ENCODE results near the gene SNU13.
"Not testable (repeated sequence)": the region's sequence is repeated elsewhere in the genome, so short reads cannot be mapped to it uniquely, and the experiment has no call there.

SNU13 gene

DNA sequence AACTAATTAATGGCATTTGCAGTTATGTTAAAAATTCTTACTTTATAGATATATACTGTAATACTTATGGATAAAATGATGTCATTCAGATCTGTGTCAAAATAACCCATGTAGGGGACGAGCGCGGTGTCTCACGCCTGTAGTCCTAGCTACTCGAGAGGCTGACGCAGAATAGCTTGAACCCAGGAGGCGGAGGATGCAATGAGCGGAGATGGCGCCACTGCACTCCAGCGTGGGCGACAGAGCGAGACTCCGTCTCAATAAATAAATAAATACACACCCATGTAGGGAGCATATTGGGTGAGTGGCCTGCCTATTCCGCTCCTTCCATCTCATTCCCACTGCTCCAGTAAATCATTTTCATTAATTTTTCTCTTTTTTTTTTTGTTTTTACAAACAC is 7.1 kb downstream of the SNU13 start:
- DNase-seq (ENCODE audit: low spot score): no peak

DNA sequence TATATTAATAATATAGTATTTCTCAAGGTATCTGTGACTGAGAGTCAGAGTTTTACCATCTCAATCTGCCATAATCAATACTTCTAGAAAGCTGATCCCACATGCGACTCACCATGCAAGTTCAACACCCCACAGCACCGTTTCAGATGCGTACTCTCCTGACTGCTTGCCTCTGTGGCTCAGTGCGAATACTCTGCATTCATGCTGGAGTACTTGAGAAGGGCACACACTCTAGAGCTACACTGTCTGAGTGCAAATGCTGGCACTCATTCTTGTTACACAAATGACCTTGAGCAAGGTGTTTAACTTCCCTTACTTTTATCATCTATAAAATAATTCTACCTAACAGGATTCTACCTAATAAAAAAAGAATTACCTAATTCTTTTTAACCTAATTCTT is 12.5 kb downstream of the SNU13 start:
- DNase-seq (ENCODE audit: low spot score): no peak

DNA sequence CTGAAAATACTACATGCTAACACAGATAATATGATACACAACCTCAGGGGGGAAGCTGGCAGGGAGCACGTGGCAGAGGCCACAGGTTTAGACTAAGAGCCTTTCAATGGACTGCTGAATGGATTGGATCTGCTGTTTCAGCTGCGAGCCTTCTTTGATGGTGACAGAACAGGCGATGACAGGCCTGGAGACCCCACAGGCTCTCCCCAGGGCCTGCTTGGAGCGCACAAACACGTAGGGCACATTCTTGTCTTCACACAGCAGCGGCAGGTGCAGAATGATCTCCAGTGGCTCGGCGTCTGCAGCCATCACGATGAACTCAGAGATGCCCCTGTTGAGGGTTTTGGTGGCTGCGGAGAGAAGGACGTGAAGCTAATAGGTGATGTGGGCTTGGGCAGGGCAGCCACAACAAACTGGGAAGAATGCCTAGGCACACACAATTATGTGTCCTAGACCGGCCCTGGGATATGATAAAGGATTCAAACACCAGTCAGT is 13.8 kb downstream of the SNU13 start:
- DNase-seq (ENCODE audit: low spot score): no peak

DNA sequence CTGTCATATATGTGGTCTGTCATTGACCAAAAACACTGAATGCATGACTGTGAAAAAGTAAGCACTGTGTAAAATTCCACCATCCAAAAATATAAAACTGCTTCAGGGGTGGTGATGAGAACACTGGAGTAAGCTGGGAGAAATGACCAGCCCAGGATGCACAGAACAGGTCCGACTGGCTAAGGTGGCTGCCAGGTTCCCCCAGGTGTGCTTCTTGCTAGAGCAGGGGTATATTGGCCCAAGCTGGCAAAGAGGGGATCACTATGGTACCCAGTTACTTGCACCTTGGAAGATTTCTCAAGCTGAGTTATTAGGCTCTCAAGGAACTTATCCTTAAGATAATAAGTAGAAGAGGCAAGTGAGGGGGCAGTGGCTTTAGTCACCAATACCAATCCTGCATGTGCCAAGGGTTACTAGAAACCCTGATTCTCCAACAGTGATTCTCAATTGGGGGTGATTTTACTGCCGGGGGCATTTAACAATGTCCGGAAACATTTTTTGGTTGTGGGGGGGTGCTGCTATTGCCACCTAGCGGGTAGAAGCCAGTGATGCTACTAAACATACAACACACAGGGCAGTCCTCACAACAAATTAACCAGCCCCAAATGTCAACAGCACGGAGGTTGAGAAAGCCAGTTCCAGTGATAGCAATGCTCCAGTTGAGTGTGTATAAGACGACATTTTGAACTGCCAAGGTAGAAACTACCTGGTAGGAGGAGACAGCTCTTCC is 15.7 kb downstream of the SNU13 start:
- DNase-seq (ENCODE audit: low spot score): no peak

DNA sequence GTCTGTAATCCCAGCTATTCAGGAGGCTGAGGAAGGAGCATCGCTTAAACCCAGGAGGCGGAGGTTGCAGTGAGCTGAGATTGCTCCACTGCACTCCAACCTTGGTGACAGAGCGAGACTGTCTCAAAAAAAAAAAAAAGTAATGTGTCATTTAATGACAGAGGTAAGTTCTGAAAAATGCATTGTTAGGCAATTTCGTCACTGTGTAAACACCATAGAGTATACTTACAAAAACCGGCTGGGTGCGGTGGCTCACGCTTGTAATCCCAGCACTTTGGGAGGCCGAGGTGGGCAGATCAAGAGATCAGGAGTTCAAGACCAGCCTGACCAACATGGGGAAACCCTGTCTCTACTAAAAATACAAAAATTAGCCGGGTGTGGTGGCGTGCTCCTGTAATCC is 16.6 kb downstream of the SNU13 start:
- DNase-seq (ENCODE audit: low spot score): not testable (repeated sequence)

DNA sequence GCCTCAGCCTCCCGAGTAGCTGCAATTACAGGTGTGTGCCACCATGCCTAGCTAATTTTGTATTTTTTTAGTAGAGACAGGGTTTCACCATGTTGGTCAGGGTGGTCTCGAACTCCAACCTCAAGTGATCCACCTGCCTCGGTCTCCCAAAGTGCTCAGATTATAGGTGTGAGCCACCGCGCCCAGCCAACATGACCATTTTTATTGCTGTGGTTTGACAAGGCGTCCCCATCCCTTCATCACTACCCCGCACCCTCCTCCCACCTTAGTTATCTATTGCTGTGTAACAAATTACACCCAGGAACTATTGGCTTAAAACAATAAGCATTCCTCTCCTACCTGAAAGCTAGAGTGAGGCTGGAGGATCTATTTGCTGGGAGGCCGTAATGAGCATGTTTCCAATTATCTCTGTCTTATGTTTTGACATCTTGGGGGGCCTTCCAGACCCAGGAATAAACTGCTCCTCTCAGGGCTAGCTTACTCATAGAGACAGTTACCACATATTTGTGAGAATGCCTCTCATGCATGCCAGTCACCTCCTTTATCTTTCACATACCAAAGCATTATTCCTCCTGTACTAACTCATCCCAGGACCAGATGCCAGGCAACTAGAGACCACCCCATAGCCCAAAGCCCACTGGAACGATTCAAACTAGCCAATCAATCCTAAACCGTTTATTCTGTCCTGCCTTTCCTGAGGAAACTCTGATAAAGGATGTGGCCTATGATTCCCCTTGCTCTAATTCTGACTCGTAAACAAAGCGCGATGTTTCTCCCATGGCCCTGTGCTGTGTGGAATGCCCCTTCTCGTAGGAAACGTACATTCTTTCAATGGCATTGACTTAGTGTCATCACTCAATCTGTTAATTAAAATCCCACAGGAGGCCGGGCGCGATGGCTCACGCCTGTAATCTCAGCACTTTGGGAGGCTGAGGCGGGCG is 19.4 kb downstream of the SNU13 start:
- DNase-seq (ENCODE audit: low spot score): no peak

DNA sequence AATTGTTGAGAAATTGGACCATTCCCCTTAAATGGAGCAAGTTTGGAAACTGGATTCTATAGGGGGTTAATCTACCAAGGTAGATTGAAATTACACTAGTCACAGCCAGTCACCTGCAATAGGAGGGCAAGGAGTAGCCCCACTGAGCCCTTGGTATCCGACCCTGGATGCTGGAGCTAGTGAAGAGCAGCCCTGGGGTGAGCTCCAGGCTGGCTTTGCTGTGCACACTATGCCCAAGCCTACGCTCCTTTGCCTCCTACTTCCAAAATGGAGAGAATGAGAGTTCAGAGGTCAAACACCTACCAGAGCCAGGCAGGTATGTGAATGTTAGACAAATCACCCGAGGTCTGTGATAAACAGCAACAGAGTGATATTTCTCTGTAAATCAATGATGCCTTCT is 23.7 kb downstream of the SNU13 start:
- DNase-seq (ENCODE audit: low spot score): no peak

DNA sequence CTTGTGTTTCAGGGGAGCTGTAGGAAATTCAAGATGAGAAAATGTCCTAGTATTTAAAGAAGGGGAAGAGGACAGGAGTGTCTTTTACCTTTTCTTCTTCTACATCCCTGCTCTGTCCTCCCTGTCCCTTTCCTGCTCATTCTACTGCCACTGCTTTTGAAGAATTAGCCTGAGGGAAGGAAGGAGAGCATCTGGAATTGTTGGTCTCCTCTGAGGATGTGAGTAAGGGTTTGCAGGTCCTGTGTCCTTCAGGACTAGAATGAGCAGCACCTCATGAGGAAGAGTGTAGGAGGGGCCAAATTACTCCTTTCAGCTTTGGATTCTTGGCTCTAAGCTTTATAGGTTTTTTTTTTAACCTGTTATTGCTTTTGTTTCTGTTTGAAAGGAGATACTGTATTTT is 24.2 kb downstream of the SNU13 start:
- no peak for DNase-seq (ENCODE audit: low spot score)

DNA sequence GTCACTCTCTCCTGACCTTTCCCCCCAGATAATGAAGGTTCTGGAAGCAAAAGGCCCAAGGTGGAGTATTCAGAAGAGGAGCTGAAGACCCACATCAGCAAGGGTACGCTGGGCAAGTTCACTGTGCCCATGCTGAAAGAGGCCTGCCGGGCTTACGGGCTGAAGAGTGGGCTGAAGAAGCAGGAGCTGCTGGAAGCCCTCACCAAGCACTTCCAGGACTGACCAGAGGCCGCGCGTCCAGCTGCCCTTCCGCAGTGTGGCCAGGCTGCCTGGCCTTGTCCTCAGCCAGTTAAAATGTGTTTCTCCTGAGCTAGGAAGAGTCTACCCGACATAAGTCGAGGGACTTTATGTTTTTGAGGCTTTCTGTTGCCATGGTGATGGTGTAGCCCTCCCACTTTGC is 25.1 kb downstream of the SNU13 start:
- DNase-seq (ENCODE audit: low spot score): not testable (repeated sequence)

DNA sequence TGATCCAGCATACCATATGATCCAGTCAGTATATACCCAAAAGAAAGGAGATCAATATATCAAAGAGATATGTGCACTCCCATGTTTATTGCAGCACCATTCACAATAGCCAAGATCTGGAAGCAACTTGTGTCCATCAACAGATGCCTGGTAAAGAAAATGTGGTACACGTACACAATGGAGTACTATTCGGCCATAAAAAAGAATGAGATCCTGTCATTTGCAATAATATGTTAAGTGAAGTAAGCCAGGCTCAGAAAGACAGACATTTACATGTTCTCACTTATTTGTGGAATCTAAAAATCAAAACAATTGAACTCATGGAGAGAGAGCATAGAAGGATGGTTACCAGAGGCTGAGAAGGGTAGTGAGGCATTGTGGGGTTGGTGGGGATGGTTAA is 27.0 kb downstream of the SNU13 start:
- DNase-seq (ENCODE audit: low spot score): no peak

DNA sequence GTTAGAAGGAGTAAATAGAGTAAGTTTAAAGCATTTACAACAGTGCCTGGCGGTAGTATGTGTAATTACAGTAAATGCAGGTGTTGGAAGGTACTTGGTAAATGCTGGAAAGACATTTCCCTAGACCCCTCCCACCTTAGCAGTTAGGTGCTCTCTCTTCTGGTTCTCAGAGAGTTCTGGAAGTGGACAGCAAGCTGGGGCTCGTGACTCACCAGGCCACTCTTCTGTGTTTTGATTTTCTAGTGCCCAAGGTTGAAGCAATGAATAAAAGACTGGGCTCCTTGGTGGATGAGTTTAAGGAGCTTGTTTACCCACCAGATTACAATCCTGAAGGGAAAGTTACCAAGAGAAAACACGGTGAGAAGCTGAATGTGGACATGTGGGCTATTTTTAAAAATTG is 27.6 kb downstream of the SNU13 start:
- DNase-seq (ENCODE audit: low spot score): no peak

DNA sequence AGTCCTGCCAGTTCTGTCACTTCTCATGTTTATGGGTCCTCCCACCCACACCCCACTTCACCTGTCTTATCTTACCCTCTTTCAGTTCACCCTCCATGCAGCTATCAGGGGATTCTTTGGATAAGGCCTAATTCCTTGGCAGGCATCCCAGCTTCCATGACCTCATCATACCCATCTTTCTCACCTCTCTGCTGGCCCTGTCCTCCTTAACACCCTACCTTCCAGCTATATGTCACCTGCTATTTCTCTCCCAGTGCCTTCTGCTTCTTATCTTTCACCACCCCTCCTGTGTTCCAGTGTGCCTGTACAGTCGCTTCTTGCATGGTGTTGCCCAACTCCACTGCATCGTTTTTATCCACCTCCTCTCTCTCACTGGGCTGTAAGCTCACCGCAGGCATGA is 28.3 kb downstream of the SNU13 start:
- no peak for DNase-seq (ENCODE audit: low spot score)

DNA sequence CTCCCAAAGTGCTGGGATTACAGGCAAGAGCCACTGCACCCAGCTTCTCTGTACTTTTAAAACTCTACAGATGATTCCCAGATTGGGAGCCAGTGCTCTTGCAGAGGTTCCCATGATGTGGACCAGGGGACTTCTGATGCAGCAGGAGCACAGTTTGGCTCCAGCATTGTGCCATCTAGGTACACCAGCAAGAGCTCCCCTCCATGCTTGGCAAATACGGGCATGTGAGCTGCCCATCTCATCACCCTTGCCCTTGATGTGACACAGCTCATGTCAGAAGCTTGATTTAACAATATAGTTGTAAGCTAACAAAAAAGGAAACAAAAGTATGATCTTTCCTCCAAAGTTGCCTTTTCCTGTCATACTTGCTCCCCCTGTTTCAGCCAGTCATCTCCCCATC is 28.7 kb downstream of the SNU13 start:
- DNase-seq (ENCODE audit: low spot score): no peak

DNA sequence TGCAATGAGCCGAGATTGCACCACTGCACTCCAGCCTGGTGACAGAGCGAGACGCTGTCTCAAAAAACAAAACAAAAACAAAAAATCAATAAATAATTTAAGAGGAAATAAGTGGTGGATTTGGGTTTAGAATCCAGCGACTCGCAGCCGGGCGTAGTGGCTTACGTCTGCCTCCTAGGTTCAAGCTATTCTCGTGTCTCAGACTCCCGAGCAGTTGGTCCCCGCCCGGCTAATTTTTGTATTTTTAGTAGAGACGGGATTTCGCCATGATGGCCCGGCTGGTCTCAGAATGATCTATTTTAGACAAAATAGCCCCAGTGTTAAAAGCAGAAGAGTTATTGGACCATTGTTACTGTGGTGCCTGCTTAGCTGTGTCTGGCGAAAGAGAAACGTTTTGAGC is 29.8 kb downstream of the SNU13 start:
- no peak for DNase-seq (ENCODE audit: low spot score)

DNA sequence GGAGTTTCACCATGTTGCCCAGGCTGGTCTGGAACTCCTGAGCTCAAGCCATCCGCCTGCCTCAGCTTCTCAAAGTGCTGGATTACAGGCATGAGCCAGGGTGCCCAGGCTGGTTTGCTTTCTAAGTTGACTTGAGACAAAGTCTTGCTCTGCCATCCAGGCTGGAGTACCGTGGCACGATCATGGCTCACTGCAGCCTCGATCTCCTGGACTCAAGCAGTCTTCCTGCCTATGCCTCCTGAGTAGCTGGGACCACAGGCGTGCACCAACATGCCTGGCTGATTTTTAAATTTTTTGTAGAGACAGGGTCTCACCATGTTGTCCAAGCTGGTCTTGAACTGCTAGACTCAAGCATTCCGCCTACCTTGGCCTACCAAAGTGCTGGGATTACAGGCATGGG is 31.0 kb downstream of the SNU13 start:
- DNase-seq (ENCODE audit: low spot score): no peak

DNA sequence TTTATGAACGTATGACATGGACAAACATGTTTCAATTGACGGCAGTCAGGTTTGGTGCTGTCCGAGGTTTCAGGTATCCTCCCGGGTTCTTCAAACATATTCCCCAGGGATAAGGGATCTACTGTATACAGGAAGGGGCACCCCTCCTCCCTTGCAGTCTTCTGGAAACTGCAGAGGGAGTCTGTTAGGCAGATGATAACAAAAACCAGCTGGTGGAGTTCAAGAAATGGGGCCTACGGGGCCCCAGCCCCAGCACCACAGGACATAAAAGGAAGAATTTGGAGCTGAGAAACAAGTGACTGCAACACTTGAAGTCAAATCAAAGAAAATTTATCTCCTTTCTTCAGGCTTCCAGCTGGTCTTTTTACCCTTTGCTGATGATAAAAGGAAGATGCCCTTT is 32.1 kb downstream of the SNU13 start:
- no peak for DNase-seq (ENCODE audit: low spot score)

DNA sequence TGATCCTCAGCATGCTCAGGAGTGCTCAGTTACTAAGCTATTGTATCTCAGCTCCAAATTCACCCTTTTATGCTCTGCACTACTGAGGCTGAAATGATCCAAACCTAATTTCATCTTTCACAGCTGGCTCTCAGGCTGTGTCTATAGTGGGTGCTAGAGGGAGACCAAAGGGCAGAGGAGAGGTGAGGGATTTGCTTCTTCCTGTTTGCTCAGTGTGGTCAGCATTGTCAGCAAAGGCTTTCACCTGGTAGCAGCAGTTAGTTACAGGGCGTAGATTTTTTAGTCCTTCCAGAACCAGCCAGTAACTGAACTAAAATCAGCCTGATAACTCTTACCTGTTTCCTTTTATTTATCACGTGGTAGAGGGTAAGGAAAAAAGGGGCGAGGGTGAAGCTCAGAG is 34.3 kb downstream of the SNU13 start:
- no peak for DNase-seq (ENCODE audit: low spot score)

DNA sequence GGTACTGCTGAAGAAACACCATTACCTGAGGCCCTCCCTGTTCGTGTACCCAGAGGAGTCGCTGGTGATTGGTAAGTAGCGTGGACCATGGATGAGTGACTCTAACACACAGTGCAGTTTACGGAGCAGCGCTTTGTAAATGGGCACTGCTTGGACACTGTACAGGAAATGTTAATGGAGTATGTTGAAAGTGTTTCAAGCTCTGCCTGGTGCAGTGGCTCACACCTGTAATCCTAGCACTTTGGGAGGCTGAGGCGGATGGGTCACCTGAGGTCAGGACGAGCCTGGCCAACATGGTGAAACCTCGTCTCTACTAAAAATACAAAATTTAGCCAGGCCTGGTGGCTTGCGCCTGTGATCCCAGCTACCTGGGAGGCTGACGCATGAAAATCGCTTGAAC is 37.8 kb downstream of the SNU13 start:
- DNase-seq (ENCODE audit: low spot score): no peak

DNA sequence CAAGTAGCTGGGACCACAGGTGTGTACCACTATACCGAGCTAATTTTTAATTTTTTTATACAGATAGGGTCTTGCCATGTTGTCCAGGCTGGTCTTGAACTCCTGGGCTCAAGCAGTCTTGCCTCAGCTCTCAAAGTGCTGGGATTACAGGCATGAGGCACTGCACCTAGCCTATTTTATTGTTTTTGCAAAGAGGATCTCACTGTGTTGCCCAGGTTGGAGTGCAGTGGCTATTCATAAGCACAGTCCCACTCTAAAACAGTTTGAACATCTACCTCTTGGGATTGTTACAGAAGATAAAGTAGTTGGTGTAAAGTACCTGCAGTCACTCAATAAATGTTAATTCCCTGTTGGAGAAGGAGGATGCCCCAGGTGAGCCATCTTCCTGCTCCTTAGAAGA is 38.4 kb downstream of the SNU13 start:
- DNase-seq (ENCODE audit: low spot score): no peak

DNA sequence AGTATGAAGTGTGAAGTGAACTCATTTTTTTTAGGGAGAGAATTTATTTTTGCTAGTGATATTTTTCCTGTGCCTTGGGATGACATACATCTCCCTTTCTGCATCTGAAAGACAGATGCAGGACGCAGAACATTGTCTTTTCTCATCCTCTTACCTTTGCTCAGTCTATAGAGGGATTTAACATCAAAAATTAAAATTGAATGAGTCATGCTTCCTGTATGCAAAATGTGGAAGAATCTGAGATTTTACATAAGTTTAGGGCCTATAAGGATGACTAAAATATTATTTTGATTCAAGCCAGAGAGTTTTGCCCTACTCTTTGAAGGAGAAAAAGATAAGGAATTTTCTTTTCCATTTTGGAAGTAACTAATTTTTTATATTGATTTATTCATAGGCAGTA is 40.2 kb downstream of the SNU13 start:
- DNase-seq (ENCODE audit: low spot score): no peak

DNA sequence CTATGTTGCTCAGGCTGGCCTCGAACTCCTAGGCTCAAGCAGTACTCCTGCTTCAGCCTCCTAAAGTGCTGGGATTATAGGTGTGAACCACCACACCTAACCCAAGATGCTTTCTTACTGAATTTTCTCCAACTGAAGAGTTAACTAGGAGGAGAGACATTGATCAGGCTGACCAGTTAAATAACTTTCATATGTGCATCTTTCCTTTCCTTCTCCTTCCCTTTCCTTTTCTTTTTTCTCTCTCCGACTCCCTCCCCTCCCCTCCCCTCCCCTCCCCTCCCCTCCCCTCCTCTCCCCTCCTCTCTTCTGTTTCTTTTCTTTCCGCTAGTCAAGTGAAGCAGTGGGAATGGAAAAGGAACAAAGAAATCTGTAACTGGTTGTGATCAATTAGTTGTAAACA is 40.9 kb downstream of the SNU13 start:
- DNase-seq (ENCODE audit: low spot score): no peak

DNA sequence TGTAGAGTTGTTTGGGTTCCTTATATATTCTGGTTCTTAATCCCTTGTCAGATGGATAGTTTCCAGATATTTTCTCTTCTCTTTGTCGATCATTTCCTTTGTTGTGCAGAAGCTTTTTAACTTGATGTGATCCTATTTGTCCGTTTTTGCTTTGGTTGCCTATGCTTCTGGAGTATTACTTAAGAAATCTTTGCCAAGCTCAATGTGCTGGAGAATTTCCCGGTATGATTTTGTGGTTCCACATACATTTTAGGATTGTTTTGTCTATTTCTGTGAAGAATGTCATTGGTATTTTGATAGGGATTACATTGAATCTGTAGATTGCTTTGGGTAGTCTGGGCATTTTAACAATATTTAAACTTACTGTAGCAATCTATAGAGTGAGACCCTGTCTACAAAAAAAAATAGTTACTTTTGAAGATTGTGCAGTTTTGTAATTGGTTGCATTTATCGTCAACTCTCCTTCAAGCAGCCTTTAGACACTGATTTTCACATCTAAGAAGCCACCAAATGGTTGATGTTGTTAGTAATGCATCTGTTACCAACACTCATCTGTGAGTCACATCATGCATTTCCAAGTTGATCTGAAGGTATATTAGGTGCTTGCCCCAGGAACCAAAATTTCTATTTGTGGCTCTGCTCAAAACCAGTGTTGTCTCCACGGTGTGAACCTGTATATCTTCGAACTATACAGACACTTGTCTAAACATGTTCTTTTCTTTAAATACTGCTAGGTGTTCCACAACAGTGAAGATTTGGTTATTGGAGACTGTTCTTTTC is 46.1 kb downstream of the SNU13 start:
- DNase-seq (ENCODE audit: low spot score): no peak

DNA sequence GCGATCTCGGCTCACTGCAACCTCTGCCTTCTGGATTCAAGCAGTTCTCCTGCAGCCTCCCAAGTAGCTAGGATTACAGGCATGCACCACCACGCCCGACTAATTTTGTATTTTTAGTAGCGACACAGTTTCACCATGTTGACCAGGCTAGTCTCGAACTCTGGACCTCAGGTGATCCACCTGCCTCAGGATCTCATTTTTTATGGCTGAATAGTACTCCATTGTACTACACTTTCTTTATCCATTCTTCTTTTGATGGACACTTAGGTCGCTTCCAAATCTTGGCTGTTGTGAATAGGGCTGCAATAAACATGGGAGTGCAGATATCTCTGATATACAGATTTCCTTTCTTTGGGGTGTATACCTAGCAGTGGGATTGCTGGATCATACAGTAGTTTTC is 46.8 kb downstream of the SNU13 start:
- DNase-seq (ENCODE audit: low spot score): no peak
